GM19467 (cell line): ENCODE measurements around the gene SHCBP1L.

Source experiments
- ATAC-seq: cut with Tn5 transposase; IDR thresholded peaks from one replicate; pipeline ENCODE4 v1.9.1; 2021; ENCODE audit warnings: mild to moderate bottlenecking, moderate library complexity; ENCODE audit not compliant: unreplicated experiment

Gene SHCBP1L

GRCh38 chr1:182897696-182898095, 55.3 kb downstream of the SHCBP1L start:
- no peak for ATAC-seq

- no peak for ATAC-seq
Observed at GRCh38 chr1:182890927-182891610, 61.9 kb downstream of the SHCBP1L start.

- no peak for ATAC-seq
Observed at GRCh38 chr1:182889997-182890396, 63.0 kb downstream of the SHCBP1L start.

GRCh38 chr1:182888736-182889531, 64.0 kb downstream of the SHCBP1L start:
- no peak for ATAC-seq

GRCh38 chr1:182886985-182887384, 66.0 kb downstream of the SHCBP1L start:
- ATAC-seq = no peak

GRCh38 chr1:182885591-182885990, 67.4 kb downstream of the SHCBP1L start:
- no peak for ATAC-seq

GRCh38 chr1:182884872-182885271, 68.1 kb downstream of the SHCBP1L start:
- no peak for ATAC-seq

- no peak for ATAC-seq
Observed at GRCh38 chr1:182877842-182878241, 75.1 kb downstream of the SHCBP1L start.

GRCh38 chr1:182877331-182877730, 75.6 kb downstream of the SHCBP1L start:
- no peak for ATAC-seq

GRCh38 chr1:182875889-182876288, 77.1 kb downstream of the SHCBP1L start:
- ATAC-seq = no peak

- no peak for ATAC-seq
Observed at GRCh38 chr1:182872881-182873280, 80.1 kb downstream of the SHCBP1L start.

- no peak for ATAC-seq
Observed at GRCh38 chr1:182869241-182869666, 83.7 kb downstream of the SHCBP1L start.

- no peak for ATAC-seq
Observed at GRCh38 chr1:182867861-182868260, 85.1 kb downstream of the SHCBP1L start.

GRCh38 chr1:182863940-182864339, 89.0 kb downstream of the SHCBP1L start:
- no peak for ATAC-seq

GRCh38 chr1:182862827-182863226, 90.1 kb downstream of the SHCBP1L start:
- ATAC-seq = no peak

GRCh38 chr1:182861994-182862393, 91.0 kb downstream of the SHCBP1L start:
- ATAC-seq = no peak

GRCh38 chr1:182860658-182861057, 92.3 kb downstream of the SHCBP1L start:
- no peak for ATAC-seq

- ATAC-seq = no peak
Observed at GRCh38 chr1:182857212-182857611, 95.8 kb downstream of the SHCBP1L start.

- ATAC-seq = no peak
Observed at GRCh38 chr1:182855911-182856310, 97.1 kb downstream of the SHCBP1L start.

GRCh38 chr1:182851825-182852224, 101.1 kb downstream of the SHCBP1L start:
- ATAC-seq = no peak

- ATAC-seq = no peak
Observed at GRCh38 chr1:182850319-182850718, 102.6 kb downstream of the SHCBP1L start.
